ENCODE results near the gene ARL5A. TPM values are rescaled to one million over a fixed set of nuclear protein-coding genes. Genes with fewer than 3 reads are reported as not detected.

ARL5A gene
- total RNA-seq, 1 donor from 2014 or later = 129 TPM

DNA sequence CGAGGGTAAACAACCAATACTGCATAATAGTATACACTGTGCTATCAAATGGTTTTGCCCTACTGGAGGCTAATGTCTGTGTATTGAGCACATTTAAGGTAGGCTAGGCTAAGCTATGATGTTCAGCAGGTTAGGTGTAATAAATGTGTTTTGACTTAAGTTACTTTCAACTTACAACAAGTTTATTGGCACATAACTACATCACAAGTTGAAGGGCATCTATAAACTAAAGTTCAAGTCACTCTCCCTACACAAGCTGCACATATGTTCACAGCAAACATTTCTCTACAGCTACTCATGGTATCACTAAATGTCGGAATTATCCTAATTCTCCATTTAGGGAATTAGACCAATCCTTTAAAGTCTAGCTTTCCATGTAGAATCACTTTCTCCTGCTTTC, 11.4 kb downstream of the ARL5A start:
- H3K4me1 ChIP-seq = no peaks in the 10 kb centered on the region
- Mint-ChIP-seq H3K4me1 (no peaks in the 10 kb centered on the region), H3K4me3 (no peak overlapping the region), H3K36me3 (peaks cover 40% of the 10 kb centered on the region), H3K9me3 (peaks cover 12% of the 10 kb centered on the region), H3K27ac (no peak overlapping the region), H3K27me3 (ENCODE audit: insufficient read depth, low read depth) (no peaks in the 10 kb centered on the region)
- H3K4me2 ChIP-seq = no peak overlapping the region
- H3K9ac ChIP-seq = no peak overlapping the region
- peaks cover 15% of the 10 kb centered on the region for H3K36me3 ChIP-seq
- H3K9me3 ChIP-seq (ENCODE audit: low read depth) = no peaks in the 10 kb centered on the region
- TF ChIP-seq, protein P1, sequence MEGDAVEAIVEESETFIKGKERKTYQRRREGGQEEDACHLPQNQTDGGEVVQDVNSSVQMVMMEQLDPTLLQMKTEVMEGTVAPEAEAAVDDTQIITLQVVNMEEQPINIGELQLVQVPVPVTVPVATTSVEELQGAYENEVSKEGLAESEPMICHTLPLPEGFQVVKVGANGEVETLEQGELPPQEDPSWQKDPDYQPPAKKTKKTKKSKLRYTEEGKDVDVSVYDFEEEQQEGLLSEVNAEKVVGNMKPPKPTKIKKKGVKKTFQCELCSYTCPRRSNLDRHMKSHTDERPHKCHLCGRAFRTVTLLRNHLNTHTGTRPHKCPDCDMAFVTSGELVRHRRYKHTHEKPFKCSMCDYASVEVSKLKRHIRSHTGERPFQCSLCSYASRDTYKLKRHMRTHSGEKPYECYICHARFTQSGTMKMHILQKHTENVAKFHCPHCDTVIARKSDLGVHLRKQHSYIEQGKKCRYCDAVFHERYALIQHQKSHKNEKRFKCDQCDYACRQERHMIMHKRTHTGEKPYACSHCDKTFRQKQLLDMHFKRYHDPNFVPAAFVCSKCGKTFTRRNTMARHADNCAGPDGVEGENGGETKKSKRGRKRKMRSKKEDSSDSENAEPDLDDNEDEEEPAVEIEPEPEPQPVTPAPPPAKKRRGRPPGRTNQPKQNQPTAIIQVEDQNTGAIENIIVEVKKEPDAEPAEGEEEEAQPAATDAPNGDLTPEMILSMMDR (IDR thresholded peaks at IDR 0.05) = no peak
- no peak for TF ChIP-seq EZH2 (IDR thresholded peaks at IDR 0.05)
- no peak for TF ChIP-seq EZH2phosphoT487 (IDR thresholded peaks at IDR 0.05)
- no peak overlapping the region for H2AFZ ChIP-seq (replicated peaks)
- peaks cover 57% of the 10 kb centered on the region for H4K20me1 ChIP-seq (ENCODE audit: low read depth)
- H3K4me3 ChIP-seq = no peak overlapping the region
- no peaks in the 10 kb centered on the region for H3F3A ChIP-seq (ENCODE audit: low read depth)
- peaks cover 63% of the 10 kb centered on the region for H3K79me2 ChIP-seq (ENCODE audit: low read depth)
- no peaks in the 10 kb centered on the region for H3K27me3 ChIP-seq
- DNase-seq (ENCODE audit: low spot score) = no peak
- H3K27ac ChIP-seq = no peak overlapping the region

DNA sequence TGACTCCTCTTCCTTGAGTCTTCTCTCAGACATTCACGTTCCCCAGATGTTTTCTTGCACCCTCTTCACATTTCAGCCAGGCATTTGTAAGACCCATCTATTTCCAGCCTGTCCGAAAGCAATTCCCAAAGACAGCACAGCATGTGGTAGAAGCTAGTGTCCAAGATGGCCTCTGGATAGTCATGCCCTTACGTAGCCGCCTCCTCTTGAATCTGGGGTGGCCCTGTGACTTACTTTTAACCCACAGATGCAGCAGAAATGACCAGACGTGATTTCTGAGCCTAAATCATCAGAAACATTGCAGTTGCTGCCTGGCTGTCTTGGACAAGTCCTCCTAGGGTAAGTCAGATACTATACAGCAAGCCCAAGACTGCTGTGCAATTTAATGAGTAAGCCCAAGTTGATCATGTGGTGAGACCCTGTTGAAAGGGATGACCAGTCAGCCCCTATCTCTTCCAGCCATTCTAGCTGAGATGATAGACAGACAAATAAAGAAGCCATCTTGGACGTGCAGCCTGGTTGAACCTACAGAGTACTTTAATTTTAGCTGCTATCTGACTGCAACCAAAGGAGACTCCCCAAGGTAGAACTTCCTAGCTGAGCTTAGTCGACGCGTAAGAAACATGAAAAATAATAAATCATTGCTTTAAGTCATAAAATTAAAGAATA, 12.3 kb downstream of the ARL5A start:
- Histone ChIP-seq H2AFZ (replicated peaks) (no peak overlapping the region), H3F3A (ENCODE audit: low read depth) (no peaks in the 10 kb centered on the region), H3K4me3 (no peak overlapping the region), H3K4me2 (no peak overlapping the region), H3K36me3 (peaks cover 23% of the 10 kb centered on the region), H4K20me1 (ENCODE audit: low read depth) (peaks cover 49% of the 10 kb centered on the region), H3K79me2 (ENCODE audit: low read depth) (peaks cover 54% of the 10 kb centered on the region), H3K27me3 (no peaks in the 10 kb centered on the region), H3K27ac (no peak overlapping the region), H3K9me3 (ENCODE audit: low read depth) (no peaks in the 10 kb centered on the region), H3K4me1 (no peaks in the 10 kb centered on the region), H3K9ac (no peak overlapping the region)
- Mint-ChIP-seq H3K4me3 (no peak overlapping the region), H3K9me3 (peaks cover 6% of the 10 kb centered on the region), H3K4me1 (no peaks in the 10 kb centered on the region), H3K27me3 (ENCODE audit: insufficient read depth, low read depth) (no peaks in the 10 kb centered on the region), H3K27ac (no peak overlapping the region), H3K36me3 (peaks cover 39% of the 10 kb centered on the region)
- no peak for DNase-seq (ENCODE audit: low spot score)
- TF ChIP-seq EZH2phosphoT487 (IDR thresholded peaks at IDR 0.05) = no peak
- no peak for TF ChIP-seq EZH2 (IDR thresholded peaks at IDR 0.05)
- TF ChIP-seq, protein P1 (IDR thresholded peaks at IDR 0.05) = no peak

DNA sequence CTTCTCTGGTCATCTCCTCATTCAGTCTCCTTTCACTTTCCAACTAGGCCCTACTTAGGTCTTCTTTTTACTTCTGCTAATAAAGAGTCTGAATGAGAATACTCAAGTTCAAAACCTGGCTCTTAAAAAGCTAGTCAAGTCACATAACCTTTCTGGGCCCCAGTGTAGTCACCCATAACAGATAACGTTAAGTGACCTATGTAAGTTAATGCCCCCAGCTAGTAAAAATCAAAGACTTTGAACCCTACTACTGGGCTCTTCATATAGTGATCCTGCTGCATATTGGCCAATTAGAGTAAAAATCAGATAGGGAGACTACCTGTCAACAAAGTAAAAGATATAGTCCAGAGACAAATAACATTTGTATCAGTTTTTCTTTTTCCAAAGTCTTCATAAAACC, 17.7 kb downstream of the ARL5A start:
- no peak overlapping the region for H3K27ac ChIP-seq
- H3K4me1 Mint-ChIP-seq = no peaks in the 10 kb centered on the region
- no peak overlapping the region for H3K4me3 Mint-ChIP-seq
- H3K9me3 Mint-ChIP-seq = peaks cover 3% of the 10 kb centered on the region
- no peaks in the 10 kb centered on the region for H3K4me1 ChIP-seq
- no peak overlapping the region for H3K9ac ChIP-seq
- H3K4me2 ChIP-seq = no peak overlapping the region
- peaks cover 5% of the 10 kb centered on the region for H4K20me1 ChIP-seq (ENCODE audit: low read depth)
- no peak overlapping the region for H3K27ac Mint-ChIP-seq
- TF ChIP-seq EZH2phosphoT487 (IDR thresholded peaks at IDR 0.05) = no peak
- TF ChIP-seq, protein P1 (IDR thresholded peaks at IDR 0.05) = no peak
- no peak for TF ChIP-seq EZH2 (IDR thresholded peaks at IDR 0.05)
- no peaks in the 10 kb centered on the region for H3K27me3 ChIP-seq
- no peaks in the 10 kb centered on the region for H3K9me3 ChIP-seq (ENCODE audit: low read depth)
- no peaks in the 10 kb centered on the region for H3K27me3 Mint-ChIP-seq (ENCODE audit: insufficient read depth, low read depth)
- no peak overlapping the region for H3K4me3 ChIP-seq
- DNase-seq (ENCODE audit: low spot score) = no peak
- peaks cover 31% of the 10 kb centered on the region for H3K36me3 Mint-ChIP-seq
- no peak overlapping the region for H2AFZ ChIP-seq (replicated peaks)
- no peaks in the 10 kb centered on the region for H3F3A ChIP-seq (ENCODE audit: low read depth)
- peaks cover 29% of the 10 kb centered on the region for H3K36me3 ChIP-seq
- H3K79me2 ChIP-seq (ENCODE audit: low read depth) = no peaks in the 10 kb centered on the region

All from neural progenitor cell (in vitro differentiated cells).